Brain microvascular endothelial cell (primary cell): ENCODE data around the gene POU2F1.

Experiments used
- DNase-seq: peaks from one replicate; pipeline ENCODE4 v3.0.0-alpha.2; 2020
- H3K27ac ChIP-seq: fragments of 250-450 bp; sonication (Bioruptor Pico); 2 replicates; pipeline ENCODE4 v1.5.1; 2020; ENCODE audit warnings: mild to moderate bottlenecking, moderate library complexity
- H3K27me3 ChIP-seq: fragments of 250-450 bp; sonication (Bioruptor Pico); replicated peaks from 2 replicates; pipeline ENCODE4 v1.5.1; 2020; ENCODE audit warnings: mild to moderate bottlenecking
- H3K36me3 ChIP-seq: fragments of 250-450 bp; sonication (Bioruptor Pico); replicated peaks from 2 replicates; pipeline ENCODE4 v1.5.1; 2020; ENCODE audit warnings: mild to moderate bottlenecking
- H3K4me3 ChIP-seq: 2 replicates; pipeline ENCODE4 v1.5.1; 2011; ENCODE audit warnings: low read depth, mild to moderate bottlenecking, control low read depth, low read length, moderate library complexity
- in situ Hi-C: cut with HindIII; loops from 2 replicates; pipeline ENCODE4 v1.10.0; 2017; ENCODE audit warnings: low sequenced_read_pairs, low pct_ligation_motif_present
- TF ChIP-seq, protein P1 (sequence below): IDR thresholded peaks from 2 replicates; pipeline ENCODE4 v1.5.1; 2011; ENCODE audit warnings: low read depth, mild to moderate bottlenecking, moderate library complexity, low read length, control low read depth, inconsistent platforms; ENCODE audit errors: missing control alignments

POU2F1 gene

DNA sequence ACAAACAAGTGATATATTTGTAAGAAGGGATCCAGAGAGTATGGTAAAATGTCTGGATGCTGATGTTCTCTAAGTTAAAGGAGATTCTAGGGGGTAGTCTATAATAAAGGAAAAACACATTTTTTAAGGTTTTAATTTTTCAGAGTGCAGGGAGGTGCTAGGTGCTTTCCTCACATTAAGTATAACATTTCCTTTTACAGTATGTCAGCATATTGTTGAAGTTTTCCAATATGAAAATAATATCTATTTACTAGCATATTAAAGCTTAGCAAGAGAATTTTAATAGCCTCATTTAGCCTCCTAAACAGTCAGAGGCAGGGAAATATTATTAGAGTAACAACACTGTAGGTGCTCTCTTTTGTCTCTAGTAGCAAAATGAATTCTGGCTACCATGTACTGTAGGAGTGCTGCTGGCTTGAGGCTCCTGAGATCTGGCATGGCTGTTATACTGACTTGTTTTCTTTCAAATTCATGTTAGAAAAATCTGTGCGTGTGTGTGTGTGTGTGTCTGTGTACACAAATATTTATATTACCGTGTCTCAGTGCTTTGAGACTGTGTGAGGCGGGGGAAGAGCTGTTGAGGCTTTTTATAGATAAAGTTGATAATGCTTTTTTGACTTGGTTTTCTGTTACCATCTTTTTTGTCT lies 71.0 kb downstream of the POU2F1 start:
- no peaks in the 10 kb centered on the region for H3K27me3 ChIP-seq
- TF ChIP-seq, protein P1, sequence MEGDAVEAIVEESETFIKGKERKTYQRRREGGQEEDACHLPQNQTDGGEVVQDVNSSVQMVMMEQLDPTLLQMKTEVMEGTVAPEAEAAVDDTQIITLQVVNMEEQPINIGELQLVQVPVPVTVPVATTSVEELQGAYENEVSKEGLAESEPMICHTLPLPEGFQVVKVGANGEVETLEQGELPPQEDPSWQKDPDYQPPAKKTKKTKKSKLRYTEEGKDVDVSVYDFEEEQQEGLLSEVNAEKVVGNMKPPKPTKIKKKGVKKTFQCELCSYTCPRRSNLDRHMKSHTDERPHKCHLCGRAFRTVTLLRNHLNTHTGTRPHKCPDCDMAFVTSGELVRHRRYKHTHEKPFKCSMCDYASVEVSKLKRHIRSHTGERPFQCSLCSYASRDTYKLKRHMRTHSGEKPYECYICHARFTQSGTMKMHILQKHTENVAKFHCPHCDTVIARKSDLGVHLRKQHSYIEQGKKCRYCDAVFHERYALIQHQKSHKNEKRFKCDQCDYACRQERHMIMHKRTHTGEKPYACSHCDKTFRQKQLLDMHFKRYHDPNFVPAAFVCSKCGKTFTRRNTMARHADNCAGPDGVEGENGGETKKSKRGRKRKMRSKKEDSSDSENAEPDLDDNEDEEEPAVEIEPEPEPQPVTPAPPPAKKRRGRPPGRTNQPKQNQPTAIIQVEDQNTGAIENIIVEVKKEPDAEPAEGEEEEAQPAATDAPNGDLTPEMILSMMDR: no peak
- DNase-seq: peak; percentile 13
- H3K27ac ChIP-seq: no peak overlapping the region
- in situ Hi-C loops: no loop called here
- no peak overlapping the region for H3K4me3 ChIP-seq
- H3K36me3 ChIP-seq: no peaks in the 10 kb centered on the region

DNA sequence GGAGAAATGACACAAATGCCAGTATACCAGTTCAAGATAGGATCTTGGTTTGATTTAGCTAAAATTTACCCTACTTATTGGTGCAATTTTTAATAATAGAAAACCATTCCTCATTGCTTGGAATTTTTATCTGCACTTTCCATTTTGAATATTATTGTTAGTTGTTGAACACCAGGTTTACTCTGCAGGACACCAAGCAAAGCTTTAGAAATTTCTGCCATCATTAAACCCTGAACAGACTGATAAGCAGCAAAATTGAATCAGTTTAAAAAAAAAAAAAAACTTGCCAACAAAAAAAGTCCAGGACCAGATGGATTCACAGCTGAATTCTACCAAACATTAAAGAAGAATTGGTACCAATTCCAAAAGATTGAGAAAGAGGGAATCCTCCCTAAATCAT lies 71.5 kb downstream of the POU2F1 start:
- in situ Hi-C loops: no loop called here
- TF ChIP-seq, protein P1: no peak
- Histone ChIP-seq H3K36me3 (no peaks in the 10 kb centered on the region), H3K4me3 (no peak overlapping the region), H3K27ac (no peak overlapping the region), H3K27me3 (no peaks in the 10 kb centered on the region)
- no peak for DNase-seq

GRCh38 chr1:167293057-167293456 lies 72.4 kb downstream of the POU2F1 start:
- in situ Hi-C loops: no loop called here
- TF ChIP-seq, protein P1: no peak
- DNase-seq: no peak
- Histone ChIP-seq H3K36me3 (no peaks in the 10 kb centered on the region), H3K27me3 (no peaks in the 10 kb centered on the region), H3K4me3 (no peak overlapping the region), H3K27ac (no peak overlapping the region)

GRCh38 chr1:167294528-167294927 lies 73.8 kb downstream of the POU2F1 start:
- TF ChIP-seq, protein P1: no peak
- Histone ChIP-seq H3K27ac (no peak overlapping the region), H3K4me3 (no peak overlapping the region), H3K27me3 (no peaks in the 10 kb centered on the region), H3K36me3 (no peaks in the 10 kb centered on the region)
- in situ Hi-C loops: no loop called here
- no peak for DNase-seq

DNA sequence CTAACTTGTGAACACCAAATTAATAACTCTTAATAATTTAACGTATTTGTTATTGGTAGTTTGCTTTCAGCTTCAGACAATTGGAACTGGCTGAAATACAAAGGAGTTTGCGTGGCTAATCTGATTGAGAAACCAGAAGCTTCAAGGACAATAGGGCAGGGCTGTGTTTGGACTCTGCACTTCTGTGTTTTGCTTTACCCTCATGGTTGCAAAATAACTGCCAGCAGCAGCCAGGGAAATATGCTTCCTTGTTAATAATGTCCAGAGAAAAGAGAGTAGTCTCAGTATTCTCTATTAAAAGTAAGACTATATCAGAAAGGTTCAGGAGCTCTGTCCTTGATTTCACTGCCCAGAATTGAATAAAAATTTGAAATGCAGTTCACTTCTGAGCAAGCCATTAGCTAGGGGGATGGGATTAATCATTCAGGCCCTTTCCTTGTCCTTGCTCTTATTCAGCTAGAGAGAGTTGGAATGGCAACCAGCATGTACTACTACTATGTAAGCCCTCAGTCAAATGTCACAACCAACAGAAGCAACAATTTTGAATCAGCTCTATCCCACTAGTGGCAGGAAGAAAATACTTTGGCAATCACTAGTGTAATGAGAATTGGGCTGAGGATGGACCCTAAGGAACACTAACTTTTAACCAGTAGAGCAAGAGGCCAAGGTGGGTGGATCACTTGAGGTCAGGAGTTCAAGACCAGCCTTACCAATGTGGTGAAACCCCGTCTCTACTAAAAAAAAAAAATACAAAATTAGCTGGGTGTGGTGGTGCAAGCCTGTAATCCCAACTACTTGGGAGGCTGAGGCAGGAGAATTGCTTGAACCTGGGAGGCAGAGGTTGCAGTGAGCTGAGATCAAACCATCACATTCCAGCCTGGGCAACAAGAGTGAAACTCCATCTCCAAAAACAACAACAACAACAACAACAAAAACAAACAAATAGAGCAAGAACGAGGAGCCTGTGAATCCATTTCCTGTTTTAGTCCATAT lies 76.8 kb downstream of the POU2F1 start:
- Histone ChIP-seq H3K27me3 (no peaks in the 10 kb centered on the region), H3K4me3 (no peak overlapping the region), H3K36me3 (no peaks in the 10 kb centered on the region), H3K27ac (no peak overlapping the region)
- in situ Hi-C loops: no loop called here
- no peak for DNase-seq
- TF ChIP-seq, protein P1: no peak
